OCI-M1 (cell line): Measurements from ENCODE around the gene FAM98B.
"Not testable (repeated sequence)": the region's sequence is repeated elsewhere in the genome, so short reads cannot be mapped to it uniquely, and the experiment has no call there.

Source experiments
- DNase-seq: peaks from one replicate; lab custom pipeline; 2025; lab: John Stamatoyannopoulos, UW

Gene FAM98B

DNA sequence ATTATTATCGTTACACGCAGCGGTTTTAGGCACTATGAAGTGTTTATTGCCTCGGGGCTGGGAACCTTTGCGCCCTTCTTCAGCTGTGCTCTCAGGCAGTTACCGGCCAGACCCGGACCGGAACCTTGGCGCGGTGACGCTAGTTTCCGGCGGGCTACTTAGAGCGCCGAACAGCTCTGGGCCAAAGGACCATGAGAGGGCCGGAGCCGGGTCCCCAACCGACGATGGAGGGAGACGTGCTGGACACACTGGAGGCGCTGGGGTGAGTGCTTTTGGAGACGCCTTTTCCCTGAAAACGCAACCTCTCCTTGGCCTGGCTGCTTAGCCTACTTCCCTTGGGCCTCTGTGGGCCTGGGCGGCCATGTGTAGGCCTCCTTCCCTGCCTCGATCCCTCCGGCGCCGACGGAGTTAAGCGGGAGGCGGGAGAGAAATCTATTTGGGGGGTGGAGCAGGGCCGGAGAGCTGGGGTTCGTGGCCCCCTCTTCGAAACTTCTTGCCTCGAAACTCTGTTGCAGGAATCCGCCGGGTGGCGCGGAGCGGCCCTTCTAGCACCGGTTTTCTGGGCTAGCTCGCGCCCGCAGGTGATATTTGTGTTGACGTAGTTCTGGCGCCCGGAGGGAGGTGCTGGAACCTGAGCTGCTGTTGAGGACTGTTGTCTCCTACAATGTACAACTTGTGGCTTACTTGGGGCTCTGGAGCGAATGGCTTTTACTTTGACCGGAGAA, at the start of gene FAM98B:
Gene FAM98B (plus strand): TSS at position 157 of the 725 bp plus-strand sequence. CDS start 35 bp downstream, at position 192.
- peak; percentile 95 for DNase-seq

DNA sequence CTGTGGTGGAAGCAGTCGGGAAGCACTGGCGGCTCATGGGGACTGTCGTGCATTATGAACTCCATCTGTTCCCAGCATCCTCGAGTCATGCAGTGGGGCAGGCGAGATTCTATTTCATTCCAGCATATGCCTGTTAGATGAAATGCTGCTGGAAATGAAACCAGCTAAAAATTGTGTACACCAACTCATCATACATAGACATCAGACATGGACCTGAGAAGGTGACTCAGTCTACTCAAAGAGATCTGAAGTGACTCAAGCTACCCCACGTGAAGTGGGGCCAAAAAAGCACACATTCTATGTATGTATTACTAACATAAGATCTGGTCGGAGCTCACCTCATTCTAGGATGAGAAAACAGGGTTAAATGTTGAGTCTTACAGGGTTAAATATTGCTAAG, 47.5 kb upstream of the FAM98B start:
- DNase-seq = no peak

DNA sequence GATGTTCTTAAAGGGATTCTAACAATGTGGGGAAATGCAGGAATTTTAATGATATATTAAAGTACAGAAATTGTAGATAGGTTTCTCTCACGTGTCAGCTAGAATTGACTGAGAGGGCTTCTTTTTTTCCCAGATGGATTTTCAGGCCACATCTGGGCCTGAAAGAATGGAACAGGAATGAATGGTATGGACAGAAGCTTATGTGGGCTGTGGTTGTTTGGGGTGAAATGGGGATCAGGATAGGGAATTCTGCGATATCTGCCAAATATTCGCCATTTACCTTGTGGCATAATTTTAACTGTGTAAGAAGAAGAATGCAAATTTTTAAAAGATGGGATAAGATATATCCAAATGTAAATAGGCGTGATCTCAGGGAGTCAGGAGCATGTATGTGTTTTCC, 45.4 kb upstream of the FAM98B start:
- DNase-seq = no peak

DNA sequence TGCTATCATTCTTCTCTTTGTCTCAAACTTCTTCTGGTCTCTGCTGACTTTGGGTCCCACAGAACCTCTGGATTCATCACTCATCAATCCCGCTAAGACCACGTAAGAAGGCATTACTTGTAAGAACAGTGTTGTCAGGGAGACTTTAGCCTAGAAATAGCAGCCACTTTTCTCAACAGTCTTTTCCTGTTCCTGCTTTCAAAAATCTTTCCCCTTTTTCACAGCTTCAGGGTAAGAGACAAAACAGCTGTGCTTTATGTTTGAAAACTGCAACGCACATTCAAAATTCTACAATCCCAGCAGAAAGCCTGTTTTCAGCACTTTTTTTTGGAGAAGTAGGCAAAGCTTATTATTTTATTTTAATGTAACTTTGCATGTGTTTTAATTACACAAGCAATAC, 42.0 kb upstream of the FAM98B start:
- no peak for DNase-seq

DNA sequence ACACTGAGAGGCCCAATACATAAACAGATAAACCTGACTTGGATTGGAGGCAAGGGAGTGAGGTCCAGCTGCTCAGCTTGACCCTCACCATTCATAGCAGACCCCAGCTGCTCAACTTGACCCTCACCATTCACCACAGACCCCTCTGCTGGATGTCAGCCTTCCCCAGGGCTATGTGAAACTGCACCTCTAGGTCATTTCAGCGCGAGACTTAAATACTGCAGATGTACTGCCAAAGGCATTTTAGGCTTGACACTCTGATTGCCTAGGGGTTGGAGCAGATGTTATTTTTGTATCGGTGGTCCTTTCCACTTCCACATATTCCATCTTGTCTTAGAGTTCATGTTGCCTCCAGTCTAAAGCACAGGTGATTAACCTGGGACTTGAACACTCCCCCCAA, 41.5 kb upstream of the FAM98B start:
- DNase-seq = no peak

DNA sequence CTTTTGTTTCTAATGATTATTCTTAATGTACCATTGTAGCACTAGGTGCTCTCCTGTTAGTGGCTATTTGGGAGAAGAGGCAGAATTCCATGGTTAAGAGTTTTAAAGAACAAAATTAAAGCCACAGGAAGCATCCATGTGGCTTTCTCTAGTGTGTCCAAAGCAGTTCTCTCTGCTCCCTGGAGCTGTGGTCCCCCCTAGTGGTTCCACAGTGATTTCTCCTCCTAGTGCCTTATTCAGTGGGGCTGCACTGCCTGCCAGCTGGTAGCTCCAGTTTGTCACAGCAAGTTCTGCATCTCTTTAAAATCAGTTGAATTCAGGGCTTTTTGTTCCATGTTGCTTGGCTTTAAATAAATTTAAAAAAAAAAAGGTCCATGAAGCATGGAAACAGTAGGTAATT, 39.6 kb upstream of the FAM98B start:
- DNase-seq = peak; percentile 53

DNA sequence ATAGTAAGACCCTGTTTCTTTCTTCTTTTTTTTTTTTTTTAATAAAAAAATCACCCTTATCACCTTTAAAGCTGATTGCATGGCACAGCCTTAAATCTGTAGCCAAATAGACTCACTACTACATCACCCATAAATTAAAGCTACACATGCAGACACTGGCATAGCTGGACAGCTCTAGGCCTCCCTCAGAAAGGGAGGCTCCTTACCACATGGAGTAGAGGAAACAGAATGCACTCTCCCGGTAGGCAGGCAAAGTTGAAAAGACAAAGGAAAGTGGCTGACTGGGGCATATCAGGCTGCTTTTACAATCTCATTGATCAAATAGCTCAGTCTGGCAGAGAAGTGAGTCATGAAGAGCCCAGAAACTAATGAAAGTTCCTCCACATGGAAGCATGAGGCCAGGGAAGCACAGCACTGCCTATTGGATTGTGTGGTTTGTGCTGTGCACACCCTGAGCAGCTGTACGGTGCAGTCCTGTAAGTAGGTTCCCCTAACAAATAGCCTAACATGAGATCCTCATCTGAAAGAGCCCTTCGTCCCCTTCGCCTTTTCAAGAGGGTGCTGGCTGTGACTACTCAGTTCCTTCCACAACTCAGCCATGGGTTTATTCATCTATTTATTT, 32.7 kb upstream of the FAM98B start:
- no peak for DNase-seq

DNA sequence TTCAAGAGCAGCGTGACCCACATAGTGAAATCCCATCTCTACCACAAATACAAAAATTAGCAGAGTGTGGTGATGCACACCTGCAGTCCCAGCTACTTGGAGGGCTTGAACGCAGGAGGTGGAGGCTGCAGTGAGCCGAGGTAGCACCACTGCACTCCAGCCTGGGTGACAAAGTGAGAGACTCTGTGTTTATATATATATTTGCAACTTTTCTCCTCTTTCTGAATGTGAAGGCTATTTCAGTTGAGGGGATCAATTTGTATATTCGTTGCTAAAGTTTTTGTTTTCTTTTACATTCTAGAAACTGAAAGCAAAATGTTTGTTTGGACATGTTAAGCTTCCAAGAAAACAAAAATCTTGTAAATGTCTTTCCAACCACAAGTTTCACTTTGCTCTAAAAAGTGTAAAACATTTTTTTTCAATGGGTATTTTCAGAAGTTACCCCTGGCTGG, 29.8 kb upstream of the FAM98B start:
- DNase-seq = no peak

DNA sequence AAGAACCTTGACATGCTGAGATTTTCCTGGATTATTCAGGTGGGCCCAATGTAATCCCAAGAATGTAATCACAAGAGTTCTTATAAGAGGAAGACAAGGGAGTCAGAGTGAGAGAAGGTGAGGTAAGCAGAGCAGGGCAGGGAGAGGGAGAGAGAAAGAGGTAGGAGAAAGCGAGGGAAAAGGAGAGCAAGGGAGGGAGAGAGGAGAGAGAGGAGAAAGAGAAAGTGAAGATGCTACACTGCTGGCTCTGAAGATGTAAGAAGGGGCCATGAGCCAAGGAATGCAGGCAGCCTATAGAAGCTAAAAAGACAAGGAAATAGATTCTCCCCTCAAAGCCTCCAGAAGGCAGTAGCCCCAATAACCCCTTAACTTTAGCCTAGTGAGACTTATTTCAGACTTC, 28.7 kb upstream of the FAM98B start:
- no peak for DNase-seq

DNA sequence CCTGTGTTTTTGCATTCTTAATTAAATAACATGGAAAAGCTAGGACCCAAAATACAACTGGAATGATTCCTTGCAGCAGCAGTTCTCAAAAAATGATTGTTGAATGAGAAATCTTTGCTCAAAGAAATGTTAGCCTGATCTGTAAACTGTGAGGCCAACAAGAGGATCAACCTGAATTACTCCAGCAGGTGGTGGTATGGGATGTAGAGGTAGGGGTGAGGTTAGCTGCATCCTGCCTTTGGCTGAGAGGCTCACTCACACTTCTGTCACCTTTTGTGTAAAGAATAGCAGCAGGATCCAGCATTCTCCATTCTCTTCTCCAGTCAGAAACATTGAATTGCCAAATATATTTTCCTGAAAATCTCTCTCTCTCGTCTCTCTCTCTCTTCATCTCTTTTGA, 26.5 kb upstream of the FAM98B start:
- DNase-seq = no peak

DNA sequence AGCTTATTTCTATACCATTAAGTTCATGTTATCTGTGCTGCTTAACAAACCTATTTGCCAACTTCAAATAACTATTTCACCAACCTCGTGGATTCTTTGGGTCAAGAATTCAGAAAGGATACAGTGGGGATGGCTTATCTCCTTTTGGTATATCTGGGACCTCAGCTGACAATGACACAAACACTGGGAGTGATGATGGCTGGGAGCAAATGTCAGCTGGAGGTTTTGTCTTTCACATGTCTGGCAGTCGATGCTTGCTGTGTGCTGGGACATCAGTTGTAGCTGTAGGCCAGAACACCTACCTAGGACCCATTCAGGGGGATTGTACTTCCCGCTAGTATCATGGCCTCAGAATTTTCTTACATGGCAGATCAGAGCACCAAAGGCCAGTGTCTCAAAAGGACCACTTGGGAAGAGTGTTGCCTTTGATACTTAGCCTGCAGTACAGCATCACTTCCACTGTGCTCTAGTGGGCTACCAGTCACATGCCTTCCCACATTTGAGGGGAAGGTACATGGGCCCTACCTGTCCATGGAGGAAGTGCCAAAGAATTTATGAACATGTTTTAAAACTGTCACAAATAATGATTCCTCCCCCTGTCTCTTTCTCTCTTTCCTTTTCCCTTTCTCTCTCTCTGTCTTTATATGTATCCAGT, 23.7 kb upstream of the FAM98B start:
- no peak for DNase-seq

DNA sequence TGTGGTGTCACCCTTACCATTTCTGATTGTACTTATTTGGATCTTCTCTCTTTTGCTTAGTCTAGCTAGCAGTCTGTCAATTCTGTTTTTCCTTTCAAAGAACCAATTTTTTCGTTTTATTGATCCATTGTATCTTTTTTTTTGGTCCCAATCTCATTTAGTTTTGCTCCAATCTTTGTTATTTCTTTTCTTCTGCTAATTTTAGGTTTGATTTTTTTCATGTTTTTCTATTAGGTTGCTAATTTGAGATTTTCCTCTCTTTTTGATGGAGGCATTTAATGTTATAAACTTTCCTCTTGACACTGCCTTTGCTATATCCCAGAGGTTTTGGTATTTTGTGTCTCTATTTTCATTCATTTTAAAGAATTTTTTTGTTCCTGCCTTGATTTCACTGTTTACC, 16.9 kb upstream of the FAM98B start:
- no peak for DNase-seq

DNA sequence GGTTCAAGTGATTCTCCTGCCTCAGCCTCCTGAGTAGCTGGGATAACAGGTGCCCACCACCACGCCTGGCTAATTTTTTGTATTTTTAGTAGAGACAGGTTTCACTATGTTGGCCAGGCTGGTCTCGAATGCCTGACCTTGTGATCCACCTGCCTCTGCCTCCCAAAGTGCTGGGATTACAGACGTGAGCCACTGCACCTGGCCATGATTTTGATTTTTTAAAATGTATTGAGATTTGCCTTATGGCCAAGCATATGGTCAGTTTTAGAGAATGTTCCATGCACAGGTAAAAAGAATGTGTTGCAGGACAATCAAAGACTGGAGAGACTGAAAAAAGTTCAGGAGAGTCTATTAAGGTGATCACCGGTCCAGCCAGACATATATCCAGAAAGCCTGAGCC, 16.3 kb upstream of the FAM98B start:
- DNase-seq = not testable (repeated sequence)

DNA sequence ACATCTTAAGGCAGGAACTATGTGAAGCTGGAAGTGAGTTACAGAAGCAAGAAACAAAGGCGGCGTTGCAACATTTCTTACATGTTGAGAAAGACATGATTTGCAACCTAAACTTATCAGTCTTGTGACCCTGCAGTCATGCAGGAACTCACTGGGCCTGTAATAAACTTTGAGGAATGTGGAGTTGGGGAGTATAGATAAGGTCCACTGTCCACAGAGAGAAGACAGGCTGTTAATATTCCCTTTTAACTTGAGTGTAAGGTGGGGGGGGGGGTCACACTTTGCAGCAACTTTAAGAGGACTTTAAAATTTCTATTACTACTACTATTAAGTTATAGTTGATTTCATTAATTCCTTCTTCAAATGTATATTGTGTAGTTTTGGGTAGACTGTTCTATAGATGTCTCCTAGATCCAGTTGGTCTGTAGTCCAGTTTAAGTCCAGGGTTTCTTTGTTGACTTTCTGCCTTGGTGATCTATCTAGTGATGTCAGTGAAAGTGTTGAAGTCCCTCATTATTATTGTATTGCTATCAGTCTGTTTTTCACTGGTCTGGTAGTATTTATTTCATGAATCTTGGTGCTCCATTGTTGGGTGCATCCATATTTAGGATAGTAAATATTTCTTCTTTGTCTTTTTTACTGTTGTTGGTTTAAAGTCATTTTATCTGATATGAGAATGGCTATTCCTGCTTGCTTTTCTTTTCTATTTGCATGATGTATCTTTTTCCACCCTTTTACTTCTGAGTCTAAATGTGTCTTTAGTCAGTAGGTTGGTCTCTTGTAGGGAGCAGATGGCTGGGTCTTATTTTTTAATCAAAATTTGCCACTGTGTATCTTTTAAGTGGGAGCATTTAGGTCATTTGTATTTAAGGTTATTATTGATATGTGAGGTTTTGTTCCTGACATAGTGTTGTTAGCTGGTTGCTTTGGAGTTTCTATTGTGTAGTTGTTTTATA, 15.6 kb upstream of the FAM98B start:
- peak; percentile 52 for DNase-seq

DNA sequence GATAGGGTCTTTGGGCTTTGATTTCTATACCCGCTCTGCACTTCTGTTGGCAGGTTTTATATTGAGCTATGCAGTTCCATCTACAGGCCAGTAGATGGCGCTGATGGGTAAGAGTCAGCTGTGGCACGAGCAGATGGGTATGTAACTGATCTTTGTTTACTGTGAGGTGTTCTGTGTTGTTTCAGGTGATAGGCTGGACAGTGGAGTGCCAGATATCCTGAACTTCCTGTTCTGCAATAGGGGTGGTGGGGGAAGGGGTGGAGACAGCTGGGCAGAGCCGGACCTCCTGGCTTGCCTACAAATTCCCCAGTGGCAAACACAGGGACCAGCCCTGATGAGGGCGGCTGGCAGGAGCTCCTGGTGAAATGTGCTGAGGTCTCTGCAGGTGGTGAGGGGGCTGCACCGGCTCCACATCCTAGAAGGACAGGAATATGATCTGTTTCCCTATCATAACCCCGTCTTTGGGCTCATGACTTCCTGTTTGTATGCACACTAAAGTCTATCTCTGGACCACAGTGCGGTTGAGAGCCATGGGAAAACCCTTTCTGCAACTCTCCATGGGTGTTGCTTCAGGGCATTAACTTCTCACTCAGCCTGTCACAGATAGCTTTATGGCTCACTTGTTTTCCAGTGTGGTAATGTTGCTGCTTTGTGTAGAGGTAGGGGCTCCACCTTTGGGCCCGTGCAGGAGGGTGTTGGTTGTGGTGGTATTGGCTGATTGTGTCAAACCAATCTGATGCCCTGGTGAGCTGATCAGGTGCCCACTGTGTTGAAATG, 13.4 kb upstream of the FAM98B start:
- DNase-seq = peak; percentile 64

DNA sequence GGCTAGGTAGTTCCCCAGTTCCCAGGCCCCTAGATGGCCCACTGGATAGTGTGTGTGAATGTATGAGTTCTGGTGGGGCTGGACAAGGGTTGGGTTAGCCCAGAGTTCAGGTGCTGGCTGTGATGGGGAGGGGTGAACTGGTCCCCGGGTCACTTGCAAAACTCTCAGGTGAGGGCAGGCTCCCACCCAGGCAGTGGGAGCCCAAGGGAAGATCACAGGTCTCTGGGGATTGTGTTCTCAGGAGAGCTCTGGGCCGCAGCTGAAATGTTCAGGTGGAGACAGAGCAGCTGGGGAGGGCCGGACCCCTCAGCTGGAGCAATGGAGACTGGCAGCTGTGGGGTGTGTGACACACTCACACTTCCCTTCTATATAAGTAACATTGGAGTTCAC, 12.8 kb upstream of the FAM98B start:
- DNase-seq = no peak

DNA sequence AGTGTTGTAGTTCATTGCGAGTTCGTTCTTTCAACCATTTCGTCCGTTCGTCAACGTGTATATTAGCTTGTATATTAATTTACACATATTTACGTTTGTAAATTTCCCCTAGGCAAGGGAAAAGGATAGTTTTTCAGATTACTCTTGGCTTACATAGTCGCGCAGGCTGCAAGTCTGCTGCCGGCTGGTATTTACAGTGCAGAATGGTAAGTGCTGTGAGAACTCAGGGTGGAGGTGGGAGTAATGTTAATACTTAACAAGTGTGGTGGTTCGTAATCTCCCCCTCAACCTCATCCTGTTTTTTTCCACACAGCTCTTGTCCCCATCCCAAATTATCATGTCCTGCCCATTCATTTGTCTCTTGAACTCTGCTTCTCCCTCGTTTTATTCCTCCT, 766 bp downstream of the FAM98B start:
- no peak for DNase-seq

DNA sequence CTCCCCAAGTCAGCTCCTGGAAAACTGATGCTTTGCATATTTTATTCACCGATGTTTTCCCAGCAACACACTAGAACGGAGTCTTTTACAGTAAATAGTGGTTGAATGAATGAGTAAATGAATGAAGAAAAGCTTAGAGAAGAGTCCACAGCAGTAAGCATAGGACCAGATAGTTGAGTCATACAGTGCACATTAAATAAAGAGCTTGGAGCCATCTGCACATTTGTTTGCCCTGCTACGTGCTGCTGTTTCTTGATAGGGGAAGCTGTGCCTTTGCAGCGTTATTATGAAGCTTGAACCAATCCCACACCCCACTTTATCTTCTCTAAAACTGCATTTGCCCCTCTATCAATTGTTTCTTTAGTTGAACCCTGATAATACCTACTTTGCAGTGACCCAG, 1.2 kb downstream of the FAM98B start:
- DNase-seq = peak; percentile 17

DNA sequence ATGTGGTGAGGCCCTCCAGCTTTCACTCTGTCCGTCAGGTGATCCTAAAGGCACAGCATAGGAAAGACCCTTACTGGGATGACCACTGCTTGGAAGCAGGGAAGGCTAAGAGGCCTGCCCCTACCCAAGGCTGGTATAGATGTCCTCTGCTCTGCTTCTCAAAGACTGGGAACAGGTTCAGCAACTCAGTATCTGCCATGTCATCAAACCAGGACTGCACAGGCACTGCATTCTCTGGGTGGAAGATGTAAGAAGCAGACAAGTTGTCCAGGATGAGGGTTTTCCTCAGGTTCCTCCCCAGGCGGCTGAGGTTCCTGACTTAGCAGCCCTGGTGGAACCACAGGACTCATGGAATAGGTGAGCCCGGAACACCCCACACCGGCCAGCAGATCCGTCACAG, 4.7 kb downstream of the FAM98B start:
- DNase-seq = no peak

DNA sequence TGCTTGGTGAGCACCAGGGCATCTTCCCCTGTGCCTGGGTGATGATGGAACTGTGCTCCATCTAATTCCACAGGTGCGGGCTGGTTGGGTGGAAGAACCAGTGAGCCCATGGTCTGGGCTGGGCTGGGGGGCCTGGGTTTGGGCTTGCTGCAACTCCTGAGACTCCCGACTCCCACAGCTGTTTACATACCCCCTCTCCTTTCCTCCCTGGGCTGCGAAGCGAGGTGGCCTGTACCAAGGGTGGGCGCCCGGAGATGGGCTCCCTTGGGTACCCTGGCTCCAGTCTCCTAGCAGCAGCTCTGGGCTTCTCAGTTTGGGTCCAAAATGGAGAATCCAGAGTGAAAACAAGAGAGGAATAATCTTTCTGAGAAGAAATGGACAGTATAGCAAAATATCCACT, 5.6 kb downstream of the FAM98B start:
- no peak for DNase-seq

DNA sequence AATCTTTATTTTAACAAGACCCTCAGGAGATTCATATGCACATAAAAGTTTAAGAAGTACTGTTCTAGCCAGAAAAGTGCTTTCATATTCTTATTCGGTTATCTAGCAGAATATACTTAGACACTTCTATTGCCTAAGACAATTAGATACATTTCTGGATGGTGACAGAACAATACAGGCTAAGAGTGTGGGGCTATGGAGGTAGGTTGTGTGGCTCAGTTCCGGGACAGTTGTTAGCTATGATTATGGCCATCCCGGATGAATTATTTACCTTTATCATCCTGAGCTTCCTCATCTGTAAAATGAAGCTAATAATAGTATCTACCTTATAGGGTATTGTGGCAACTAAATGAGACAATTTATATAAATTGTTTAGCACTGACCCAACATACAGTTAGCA, 6.6 kb downstream of the FAM98B start:
- no peak for DNase-seq
